IMR-90 (cell line): Measurements from ENCODE around the gene TNIP1. TPM values are rescaled to one million over a fixed set of nuclear protein-coding genes. Genes with fewer than 3 reads are reported as not detected.

Source experiments
- ATAC-seq: fragments of 200-7000 bp; cut with Tn5 transposase; 2 replicates; pipeline ENCODE4 v1.9.1; 2020; ENCODE audit warnings: low read depth, mild to moderate bottlenecking, moderate library complexity
- BruUV-seq: library from RNA; stranded (reverse); fragments of 400-500 nt; replicated peaks from 2 replicates; lab custom pipeline; 2021; lab: Mats Ljungman, UMichigan
- CTCF ChIA-PET: fragments of 300-600 bp; formaldehyde crosslinking; extraction: SDS; loops from one replicate; lab custom pipeline; 2021; ENCODE audit warnings: antibody characterized with exemption; lab: Yijun Ruan, JAX
- POLR2A ChIA-PET: fragments of 300-600 bp; sonication (Branson Sonifier 250); formaldehyde crosslinking; loops from one replicate; lab custom pipeline; 2022; ENCODE audit warnings: antibody characterized with exemption; ENCODE audit not compliant: unreplicated experiment; lab: Charles Lee
- DNase-seq: peaks from one replicate; pipeline ENCODE4 v3.0.0; 2013
- H2AFZ ChIP-seq: replicated peaks from 2 replicates; pipeline ENCODE3; 2013; ENCODE audit warnings: low read length, mild to moderate bottlenecking; ENCODE audit not compliant: poor library complexity
- H2AK5ac ChIP-seq: 2 replicates; pipeline ENCODE4 v1.6.1; 2013; ENCODE audit warnings: low read depth, low read length, inconsistent platforms
- H2AK9ac ChIP-seq: replicated peaks from 2 replicates; pipeline ENCODE3; 2013; ENCODE audit warnings: mild to moderate bottlenecking, low read depth, low read length, moderate library complexity; ENCODE audit not compliant: poor library complexity
- H2BK120ac ChIP-seq: 2 replicates; pipeline ENCODE4 v1.6.1; 2013; ENCODE audit warnings: low read depth, low read length, inconsistent platforms
- H2BK15ac ChIP-seq: 3 replicates; pipeline ENCODE4 v1.6.1; 2013; ENCODE audit warnings: low read depth, low read length, inconsistent platforms
- H2BK20ac ChIP-seq: 2 replicates; pipeline ENCODE4 v1.6.1; 2013; ENCODE audit warnings: low read depth, mild to moderate bottlenecking, inconsistent platforms, low read length, moderate library complexity
- H2BK5ac ChIP-seq: 2 replicates; pipeline ENCODE4 v1.6.1; 2013; ENCODE audit warnings: mild to moderate bottlenecking, low read depth, low read length, inconsistent platforms; ENCODE audit not compliant: poor library complexity, severe bottlenecking
- H3K14ac ChIP-seq: replicated peaks from 2 replicates; pipeline ENCODE4 v1.6.1; 2013; ENCODE audit warnings: low read depth, low read length, inconsistent platforms
- H3K18ac ChIP-seq: 2 replicates; pipeline ENCODE4 v1.6.1; 2013; ENCODE audit warnings: low read depth, low read length, control low read depth
- H3K23ac ChIP-seq: 2 replicates; pipeline ENCODE4 v1.6.1; 2013; ENCODE audit warnings: low read depth, low read length, inconsistent platforms
- H3K27ac ChIP-seq: 2 replicates; pipeline ENCODE4 v1.5.1; 2013; ENCODE audit warnings: mild to moderate bottlenecking, control low read depth, low read length; ENCODE audit not compliant: insufficient read depth
- H3K27me3 ChIP-seq: 2 replicates; pipeline ENCODE4 v1.6.1; 2013; ENCODE audit warnings: low read length; ENCODE audit not compliant: control insufficient read depth, insufficient read depth
- H3K36me3 ChIP-seq: 2 replicates; pipeline ENCODE4 v1.6.1; 2013; ENCODE audit warnings: low read length, mixed read lengths; ENCODE audit not compliant: control insufficient read depth, insufficient read depth
- H3K4ac ChIP-seq: 2 replicates; pipeline ENCODE4 v1.6.1; 2013; ENCODE audit warnings: low read depth, low read length, inconsistent platforms
- H3K4me1 ChIP-seq: 2 replicates; pipeline ENCODE4 v1.6.1; 2013; ENCODE audit warnings: low read length, mixed read lengths; ENCODE audit not compliant: control insufficient read depth, insufficient read depth
- H3K4me2 ChIP-seq: 2 replicates; pipeline ENCODE4 v1.6.1; 2013; ENCODE audit warnings: low read depth, mild to moderate bottlenecking, control low read depth, low read length, moderate library complexity
- H3K4me3 ChIP-seq: 2 replicates; pipeline ENCODE4 v1.5.1; 2013; ENCODE audit warnings: low read depth, mild to moderate bottlenecking, control low read depth, low read length, moderate library complexity; ENCODE audit not compliant: insufficient read depth
- H3K56ac ChIP-seq: 2 replicates; pipeline ENCODE4 v1.6.1; 2013; ENCODE audit warnings: low read length, inconsistent platforms; ENCODE audit not compliant: insufficient read depth; ENCODE audit errors: extremely low read depth
- H3K79me1 ChIP-seq, 2 experiments: 2 replicates each; pipeline ENCODE4 v1.6.1; 2013; ENCODE audit warnings: low read length in 2 of 2, inconsistent platforms in 1 of 2, low read depth in 1 of 2
- H3K9ac ChIP-seq: 2 replicates; pipeline ENCODE4 v1.6.1; 2013; ENCODE audit warnings: low read depth, low read length, control low read depth
- H3K9me1 ChIP-seq: 2 replicates; pipeline ENCODE4 v1.6.1; 2013; ENCODE audit warnings: low read length, inconsistent platforms; ENCODE audit not compliant: insufficient read depth
- H3K9me3 ChIP-seq: 2 replicates; pipeline ENCODE4 v1.6.1; 2013; ENCODE audit warnings: low read length; ENCODE audit not compliant: control insufficient read depth, insufficient read depth
- H4K20me1 ChIP-seq: 2 replicates; pipeline ENCODE4 v1.6.1; 2013; ENCODE audit warnings: low read length, inconsistent platforms; ENCODE audit not compliant: insufficient read depth
- H4K5ac ChIP-seq: 2 replicates; pipeline ENCODE4 v1.6.1; 2013; ENCODE audit warnings: mild to moderate bottlenecking, low read depth, low read length, control low read depth
- H4K8ac ChIP-seq, 2 experiments: 2 replicates each; pipeline ENCODE4 v1.6.1; 2013; ENCODE audit warnings: low read depth in 2 of 2, low read length in 2 of 2, control low read depth in 1 of 2, inconsistent platforms in 1 of 2
- H4K91ac ChIP-seq: 2 replicates; pipeline ENCODE4 v1.6.1; 2013; ENCODE audit warnings: low read depth, low read length, inconsistent platforms; ENCODE audit not compliant: insufficient read depth
- CEBPB ChIP-seq: IDR thresholded peaks from 2 replicates; pipeline ENCODE4 v1.6.1; 2012; ENCODE audit warnings: low read depth, low read length, improper control_type of control experiment
- NFE2L2 ChIP-seq: fragments of 150-350 bp; IDR thresholded peaks from 2 replicates; pipeline ENCODE4 v1.6.1; 2016; ENCODE audit warnings: low read depth, mild to moderate bottlenecking, low read length
- RFX5 ChIP-seq: IDR thresholded peaks from 2 replicates; pipeline ENCODE4 v1.8.0; 2012; ENCODE audit warnings: low read depth, mild to moderate bottlenecking, low read length, moderate library complexity
- WGBS, 2 experiments: methylation state at CpG; one replicate each; pipeline versions ENCODE4 v1.1.5 to v1.1.7; 2013; ENCODE audit warnings: missing lambda C conversion rate in 2 of 2; ENCODE audit not compliant: insufficient read length in 1 of 2; ENCODE audit errors: extremely low coverage in 2 of 2; 5-methylcytosine and 5-hydroxymethylcytosine counted together
- dilution Hi-C: fragments of 300-500 bp; cut with HindIII; formaldehyde crosslinking; loops from one replicate; pipeline ENCODE4 v1.14.3; 2018; ENCODE audit warnings: low sequenced_read_pairs; ENCODE audit not compliant: unreplicated experiment
- in situ Hi-C: fragments of 300-500 bp; cut with MboI; formaldehyde crosslinking; loops from 3 replicates; pipeline ENCODE4 v1.14.3; 2019; ENCODE audit warnings: low sequenced_read_pairs, inconsistent platforms, mixed read lengths
- intact Hi-C: fragments of 100-400 bp; cut with micrococcal nuclease; formaldehyde crosslinking; loops from 2 replicates; pipeline ENCODE4 v1.10.0; 2022
- polyA plus RNA-seq, 3 experiments: library from polyadenylated mRNA; depleted of rRNA; stranded (reverse); fragments of >200 nt; gene quantifications; 2 replicates each; pipeline ENCODE4 v1.2.3, GENCODE V29; 2012; ENCODE audit warnings: low replicate concordance in 1 of 3
- total RNA-seq: library from RNA; depleted of rRNA; stranded (reverse); fragments of >200 nt; gene quantifications from 2 replicates; pipeline ENCODE4 v1.2.3, GENCODE V29; 2012

The TNIP1 gene
- total and polyA plus RNA-seq, 2 of the 4 experiments (the other 2 are of a cell fraction), result 63.8 to 92.8 TPM

- TF ChIP-seq NFE2L2, result no peak
These were observed 75.5 kb downstream of the TNIP1 start (continued) for GRCh38 chr5:151005187-151005949.

DNA sequence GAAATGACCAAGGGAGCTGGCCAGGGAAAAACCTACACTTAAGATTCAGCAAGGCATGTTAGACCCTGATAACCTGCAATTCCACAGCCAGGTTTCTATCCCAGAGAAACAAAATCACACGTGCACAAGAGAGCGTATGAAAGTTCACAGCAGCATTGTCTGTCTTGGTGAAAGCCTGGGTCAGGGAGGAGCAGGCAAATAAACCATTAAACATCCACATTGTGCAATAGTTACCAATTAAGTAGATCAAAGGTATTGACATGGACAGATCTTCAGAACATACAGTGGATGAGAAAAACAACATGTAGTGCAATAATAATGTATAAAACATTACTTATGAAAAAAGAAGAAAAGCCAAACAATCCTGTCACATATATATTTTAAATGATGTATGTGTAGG, 76.3 kb downstream of the TNIP1 start:
- Histone ChIP-seq H3K4ac (no peak overlapping the region), H2BK5ac (no peak overlapping the region), H3K4me3 (no peak overlapping the region), H2BK120ac (no peak overlapping the region), H4K5ac (no peak overlapping the region), H3K79me1 (no peaks in the 10 kb centered on the region), H3K56ac (no peak overlapping the region), H3K27me3 (peaks cover 8% of the 10 kb centered on the region), H3K18ac (no peak overlapping the region), H3K4me1 (peaks cover 12% of the 10 kb centered on the region; the same call in 1 of the 2 replicates), H2AK9ac (no peak overlapping the region), H3K9me3 (no peaks in the 10 kb centered on the region), H3K27ac (no peak overlapping the region), H3K23ac (no peak overlapping the region), H2BK20ac (no peak overlapping the region), H2AK5ac (no peak overlapping the region), H2BK15ac (no peak overlapping the region), H4K91ac (no peak overlapping the region), H3K4me2 (no peak overlapping the region), H3K9me1 (peaks cover 7% of the 10 kb centered on the region; the same call in 1 of the 2 replicates), H3K14ac (no peak overlapping the region), H4K20me1 (no peaks in the 10 kb centered on the region), H3K9ac (no peak overlapping the region), H4K8ac (no peak overlapping the region), H2AFZ (no peak overlapping the region), H3K36me3 (no peaks in the 10 kb centered on the region)
- ChIA-PET POLR2A (no interaction called here), CTCF (interaction anchor here (0.8 to 1.5 kb wide), 2 partner anchors 42 to 156 kb away, joined by 3 to 4 read pairs; no protein-coding TSS in a partner anchor)
- no peak for DNase-seq
- BruUV-seq, result no TSS peak
- no CpG with 5 or more reads among the region's 2 CpGs for WGBS, 2 experiments
- dilution Hi-C loops (no loop called here), in situ Hi-C loops (no loop called here), intact Hi-C loops (loop anchor here (5.0 kb wide), 1 partner anchor 648 kb away; no protein-coding TSS in a partner anchor)
- TF ChIP-seq CEBPB (peak; percentile 78), RFX5 (no peak)
- no peak for ATAC-seq
